Stromal cell of bone marrow (primary cell): ENCODE results near the gene ANKHD1.

Experiments used
- DNase-seq: peaks from one replicate; pipeline ENCODE4 v3.0.0-alpha.2; 2012; ENCODE audit warnings: low read depth

The ANKHD1 gene

GRCh38 chr5:140401362-140402257, at the start of gene ANKHD1:
ANKHD1 (plus strand) TSS chr5:140401833; CDS start chr5:140401968, 135 bp downstream.
- peak; percentile 100 for DNase-seq

- DNase-seq = no peak
Measured at GRCh38 chr5:140355546-140355945, 46.1 kb upstream of the ANKHD1 start.

GRCh38 chr5:140356853-140357725, 44.5 kb upstream of the ANKHD1 start:
- DNase-seq = no peak

- DNase-seq = peak; percentile 66
Measured at GRCh38 chr5:140357726-140358093, 43.9 kb upstream of the ANKHD1 start.

- DNase-seq = peak; percentile 20
Measured at GRCh38 chr5:140358738-140359310, 42.8 kb upstream of the ANKHD1 start.

- DNase-seq = no peak
Measured at GRCh38 chr5:140360101-140360500, 41.5 kb upstream of the ANKHD1 start, which contains the start of gene SLC4A9. SLC4A9 (plus strand) TSS chr5:140360194; CDS start chr5:140360237, 43 bp downstream.

- no peak for DNase-seq
Measured at GRCh38 chr5:140360681-140361479, 40.8 kb upstream of the ANKHD1 start.

- no peak for DNase-seq
Measured at GRCh38 chr5:140361901-140362300, 39.7 kb upstream of the ANKHD1 start.

- DNase-seq = no peak
Measured at GRCh38 chr5:140362311-140362710, 39.3 kb upstream of the ANKHD1 start.

GRCh38 chr5:140362875-140363630, 38.6 kb upstream of the ANKHD1 start:
- DNase-seq = peak; percentile 18

GRCh38 chr5:140363631-140364471, 37.8 kb upstream of the ANKHD1 start:
- DNase-seq = no peak

- no peak for DNase-seq
Measured at GRCh38 chr5:140364472-140364765, 37.2 kb upstream of the ANKHD1 start.

- DNase-seq = no peak
Measured at GRCh38 chr5:140365282-140365681, 36.4 kb upstream of the ANKHD1 start.

GRCh38 chr5:140365941-140366340, 35.7 kb upstream of the ANKHD1 start:
- no peak for DNase-seq

- DNase-seq = no peak
Measured at GRCh38 chr5:140366589-140367255, 34.9 kb upstream of the ANKHD1 start.

- DNase-seq = no peak
Measured at GRCh38 chr5:140367256-140368013, 34.2 kb upstream of the ANKHD1 start.

GRCh38 chr5:140371356-140372151, 30.1 kb upstream of the ANKHD1 start:
- DNase-seq = no peak

- DNase-seq = peak; percentile 69
Measured at GRCh38 chr5:140372971-140373487, 28.6 kb upstream of the ANKHD1 start.
